ENCODE measurements around the gene TAF8.

DNA sequence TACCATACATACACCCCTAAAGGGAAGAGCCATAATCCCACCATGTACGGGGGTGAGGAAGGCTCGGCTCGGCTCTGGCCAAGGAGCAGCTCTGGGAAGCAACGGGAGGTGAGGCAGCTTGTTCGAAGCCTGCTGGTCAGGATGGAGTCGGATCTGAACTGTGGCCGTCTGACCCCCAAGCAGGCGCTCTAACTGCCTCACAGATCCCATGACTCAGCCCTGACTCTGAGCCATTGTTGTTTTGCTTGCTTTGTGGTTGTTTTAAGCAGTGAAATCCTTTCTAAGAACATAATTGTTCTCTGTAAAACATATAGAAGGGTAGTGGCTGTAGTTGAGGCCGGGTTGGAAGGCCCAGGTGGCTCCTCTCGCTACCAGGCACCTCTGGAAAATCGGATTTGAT lies 81.2 kb downstream of the TAF8 start:
- TF ChIP-seq, protein P1, sequence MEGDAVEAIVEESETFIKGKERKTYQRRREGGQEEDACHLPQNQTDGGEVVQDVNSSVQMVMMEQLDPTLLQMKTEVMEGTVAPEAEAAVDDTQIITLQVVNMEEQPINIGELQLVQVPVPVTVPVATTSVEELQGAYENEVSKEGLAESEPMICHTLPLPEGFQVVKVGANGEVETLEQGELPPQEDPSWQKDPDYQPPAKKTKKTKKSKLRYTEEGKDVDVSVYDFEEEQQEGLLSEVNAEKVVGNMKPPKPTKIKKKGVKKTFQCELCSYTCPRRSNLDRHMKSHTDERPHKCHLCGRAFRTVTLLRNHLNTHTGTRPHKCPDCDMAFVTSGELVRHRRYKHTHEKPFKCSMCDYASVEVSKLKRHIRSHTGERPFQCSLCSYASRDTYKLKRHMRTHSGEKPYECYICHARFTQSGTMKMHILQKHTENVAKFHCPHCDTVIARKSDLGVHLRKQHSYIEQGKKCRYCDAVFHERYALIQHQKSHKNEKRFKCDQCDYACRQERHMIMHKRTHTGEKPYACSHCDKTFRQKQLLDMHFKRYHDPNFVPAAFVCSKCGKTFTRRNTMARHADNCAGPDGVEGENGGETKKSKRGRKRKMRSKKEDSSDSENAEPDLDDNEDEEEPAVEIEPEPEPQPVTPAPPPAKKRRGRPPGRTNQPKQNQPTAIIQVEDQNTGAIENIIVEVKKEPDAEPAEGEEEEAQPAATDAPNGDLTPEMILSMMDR (IDR thresholded peaks at IDR 0.05; ENCODE audit: low read length), result no peak
- no peak for TF ChIP-seq EZH2 (IDR thresholded peaks at IDR 0.05; ENCODE audit: borderline replicate concordance, low read length)

Measured in OCI-LY1 (cell line).